Esophagus mucosa (tissue), 1 donor: ENCODE data around the gene CDH4. TPM values are rescaled to one million over a fixed set of nuclear protein-coding genes. Genes with fewer than 3 reads are reported as not detected.
A peak's percentile ranks its signal among the peaks of the same experiment; 100 is the strongest.

Source experiments
- ATAC-seq: fragments of 200-7000 bp; cut with Tn5 transposase; one replicate; pipeline ENCODE4 v1.9.1; 2020
- total RNA-seq: library from RNA; stranded (reverse); gene quantifications from one replicate; pipeline ENCODE4 v1.2.4, GENCODE V29; 2023
- donor health status: DM: yes; HTN: yes; CAD: no.

The CDH4 gene
- total RNA-seq, 1 donor from 2014 or later, result not detected

DNA sequence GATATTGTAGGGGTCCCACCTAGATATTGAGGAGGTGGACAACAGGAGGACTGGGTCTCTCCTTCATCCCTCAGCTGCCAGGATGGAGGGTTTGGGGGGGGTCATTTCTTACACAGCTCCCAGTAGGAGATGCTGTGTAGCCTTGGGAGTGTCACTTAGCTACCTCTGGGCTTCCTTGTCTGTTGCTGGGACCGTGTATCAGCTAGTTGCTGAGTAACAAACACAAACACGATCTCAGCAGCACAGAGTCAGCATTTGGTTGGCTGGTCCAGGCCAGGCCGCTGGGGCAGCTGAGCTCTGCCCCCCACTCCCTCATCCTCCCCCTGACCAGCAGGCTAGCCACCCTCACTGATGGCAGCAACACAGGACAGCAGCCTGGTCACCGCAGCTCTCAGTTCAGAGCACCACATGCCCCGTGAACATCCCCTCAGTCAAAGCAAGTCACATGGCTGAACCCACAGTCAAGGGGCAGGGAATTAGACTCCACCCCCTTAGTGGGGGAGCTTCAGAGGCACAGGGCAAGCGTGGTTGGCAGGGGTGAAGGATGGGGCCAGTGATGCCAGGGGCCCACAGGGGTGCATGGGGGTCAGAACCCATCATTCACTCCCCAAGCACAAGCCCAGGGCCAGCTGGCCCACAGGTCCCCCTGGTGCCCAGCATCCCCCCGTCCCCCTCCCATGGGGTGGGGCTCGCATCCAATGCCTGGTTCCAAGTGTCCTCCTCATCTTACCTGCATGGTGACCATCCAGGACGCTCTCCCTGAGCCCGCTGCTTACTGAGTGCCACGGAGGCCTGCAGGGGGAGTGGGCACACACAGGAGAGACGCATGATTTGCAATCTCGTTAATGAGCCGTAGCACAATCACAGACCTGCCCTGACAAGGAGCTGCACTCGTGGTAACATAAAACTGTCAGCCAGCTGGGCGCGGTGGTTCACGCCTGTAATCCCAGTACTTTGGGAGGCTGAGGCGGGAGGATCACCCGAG lies 701.3 kb downstream of the CDH4 start:
- ATAC-seq, result peak; percentile 32

DNA sequence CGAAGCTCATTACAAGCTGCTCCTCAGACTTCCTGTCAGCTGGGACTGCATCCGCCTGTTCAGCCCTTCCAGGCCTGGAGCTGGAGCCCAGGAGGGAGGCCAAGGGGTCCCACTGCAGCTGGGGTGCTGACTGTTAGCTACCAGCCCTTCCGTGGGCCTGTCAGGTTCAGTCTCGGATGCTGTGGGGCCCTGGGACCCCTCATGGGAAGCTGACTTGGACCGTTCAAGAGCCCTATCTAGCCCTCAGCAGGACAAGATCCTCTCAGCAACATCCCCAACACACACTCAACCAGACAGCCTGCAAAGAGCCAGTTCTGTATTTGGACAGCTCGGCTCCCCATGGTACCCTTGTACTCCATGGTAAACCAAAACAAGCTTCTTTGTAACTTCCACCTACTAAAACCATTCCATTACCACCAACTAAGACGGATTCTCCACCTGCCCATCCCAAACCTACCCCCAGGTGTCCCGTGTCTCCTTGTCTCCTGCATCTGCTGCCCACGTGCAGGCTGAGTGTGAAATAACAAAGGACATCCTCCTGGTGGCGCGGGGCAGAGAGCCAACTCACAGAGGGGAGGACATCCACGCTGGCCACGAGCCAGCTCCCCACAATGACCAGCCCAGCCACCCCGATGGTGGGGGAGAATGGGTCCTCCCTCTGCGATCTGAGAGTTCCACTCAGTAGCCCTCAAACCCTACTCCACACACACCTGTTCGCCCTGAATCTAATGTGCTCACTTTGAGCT lies 702.4 kb downstream of the CDH4 start:
- ATAC-seq, result no peak

DNA sequence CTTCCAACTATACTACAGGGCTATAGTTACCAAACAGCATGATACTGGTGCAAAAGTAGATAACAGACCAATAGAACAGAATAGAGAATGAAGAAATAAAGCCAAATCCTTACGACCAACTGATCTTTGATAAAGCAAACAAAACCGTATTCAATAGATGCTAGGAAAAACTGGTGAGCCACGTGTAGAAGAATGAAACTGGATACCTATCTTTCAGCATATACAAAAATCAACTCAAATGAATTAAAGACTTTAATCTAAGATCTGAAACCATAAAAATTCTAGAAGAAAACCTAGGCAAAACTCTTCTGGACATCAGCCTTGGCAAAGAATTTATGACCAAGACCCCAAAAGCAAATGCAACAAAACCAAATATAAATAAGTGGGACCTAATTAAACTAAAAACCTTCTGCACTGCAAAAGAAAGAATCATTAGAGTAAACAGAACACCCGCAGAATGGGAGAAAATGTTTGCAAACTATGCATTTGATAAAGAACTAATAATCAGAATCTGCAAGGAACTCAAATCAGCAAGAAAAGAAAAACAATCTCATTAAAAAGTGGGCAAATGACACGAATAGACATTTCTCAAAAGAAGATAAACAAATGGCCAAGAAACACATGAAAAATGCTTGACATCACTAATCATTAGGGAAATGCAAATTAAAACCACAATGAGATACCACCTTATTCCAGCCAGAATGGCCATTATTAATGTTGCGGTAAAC lies 703.8 kb downstream of the CDH4 start:
- no peak for ATAC-seq

DNA sequence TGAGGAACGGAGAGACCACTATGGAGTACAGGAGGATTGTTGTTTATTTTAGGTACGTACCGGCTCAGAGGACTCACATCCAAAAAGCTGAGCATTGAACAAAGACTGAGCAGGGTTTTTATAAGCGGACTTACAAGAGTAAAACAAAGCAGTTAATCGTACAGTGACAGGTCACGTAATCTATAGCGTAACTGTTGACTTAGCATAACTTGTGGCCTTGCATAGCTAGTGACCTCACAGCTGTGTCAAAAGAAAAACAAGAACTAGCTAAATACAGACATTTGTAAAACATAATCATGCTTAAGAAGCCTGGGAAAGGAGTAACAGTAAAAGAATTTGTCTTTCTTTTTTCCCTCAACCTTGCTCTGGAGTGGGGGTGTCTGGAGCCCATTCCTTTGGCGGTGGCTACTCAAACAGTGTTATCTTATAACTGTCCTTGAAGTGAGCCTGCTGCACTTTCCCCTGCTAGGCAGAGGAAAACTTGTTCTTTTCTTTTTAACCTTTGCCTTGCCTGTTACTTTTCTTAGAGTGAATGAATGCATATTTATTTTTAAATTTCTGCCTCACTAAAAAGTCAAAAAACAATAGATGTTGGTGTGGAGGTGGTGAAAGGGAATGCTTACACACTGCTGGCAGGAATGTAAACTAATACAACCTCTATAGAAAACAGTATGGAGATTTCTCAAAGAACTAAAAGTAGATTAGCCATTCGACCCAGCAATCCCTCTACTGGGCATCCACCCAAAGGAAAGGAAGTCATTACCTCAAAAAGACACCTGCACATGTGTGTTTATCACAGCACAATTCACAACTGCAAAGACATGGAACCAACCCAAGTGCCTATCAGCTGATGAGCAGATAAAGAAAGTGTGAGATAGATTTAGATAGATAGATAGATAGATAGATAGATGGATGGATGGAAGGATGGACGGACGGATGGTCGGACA lies 704.6 kb downstream of the CDH4 start:
- no peak for ATAC-seq

DNA sequence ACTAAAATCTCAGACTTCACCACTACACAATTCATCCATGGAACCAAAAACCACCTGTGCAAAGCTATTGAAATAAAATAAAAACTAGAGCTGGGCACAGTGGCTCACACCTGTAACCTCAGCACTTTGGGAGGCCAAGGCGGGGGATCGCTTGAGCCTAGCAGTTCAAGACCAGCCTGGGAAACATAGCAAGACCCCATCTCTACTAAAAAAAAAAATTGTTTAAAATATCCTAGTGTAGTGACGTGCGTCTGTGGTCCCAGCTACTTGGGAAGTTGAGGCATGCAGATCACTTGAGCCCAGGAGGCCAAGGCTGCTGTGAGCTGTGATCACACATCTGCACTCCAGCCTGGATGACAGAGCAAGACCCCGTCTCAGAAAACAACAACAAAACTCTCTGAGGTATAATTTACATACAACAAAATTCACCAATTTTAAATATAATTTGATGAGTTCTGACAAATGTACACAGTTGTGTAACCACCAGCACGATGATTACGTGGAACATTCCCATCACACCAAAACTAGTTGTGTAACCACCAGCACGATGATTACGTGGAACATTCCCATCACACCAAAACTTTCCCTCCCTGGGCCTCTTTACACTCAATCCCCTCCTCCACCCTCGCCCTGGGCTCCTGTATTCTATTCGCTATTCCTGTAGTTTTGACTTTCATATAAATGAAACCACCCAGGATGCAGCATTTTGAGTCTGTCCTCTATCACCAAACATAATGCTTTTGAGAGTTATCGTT lies 706.1 kb downstream of the CDH4 start:
- ATAC-seq, result no peak

DNA sequence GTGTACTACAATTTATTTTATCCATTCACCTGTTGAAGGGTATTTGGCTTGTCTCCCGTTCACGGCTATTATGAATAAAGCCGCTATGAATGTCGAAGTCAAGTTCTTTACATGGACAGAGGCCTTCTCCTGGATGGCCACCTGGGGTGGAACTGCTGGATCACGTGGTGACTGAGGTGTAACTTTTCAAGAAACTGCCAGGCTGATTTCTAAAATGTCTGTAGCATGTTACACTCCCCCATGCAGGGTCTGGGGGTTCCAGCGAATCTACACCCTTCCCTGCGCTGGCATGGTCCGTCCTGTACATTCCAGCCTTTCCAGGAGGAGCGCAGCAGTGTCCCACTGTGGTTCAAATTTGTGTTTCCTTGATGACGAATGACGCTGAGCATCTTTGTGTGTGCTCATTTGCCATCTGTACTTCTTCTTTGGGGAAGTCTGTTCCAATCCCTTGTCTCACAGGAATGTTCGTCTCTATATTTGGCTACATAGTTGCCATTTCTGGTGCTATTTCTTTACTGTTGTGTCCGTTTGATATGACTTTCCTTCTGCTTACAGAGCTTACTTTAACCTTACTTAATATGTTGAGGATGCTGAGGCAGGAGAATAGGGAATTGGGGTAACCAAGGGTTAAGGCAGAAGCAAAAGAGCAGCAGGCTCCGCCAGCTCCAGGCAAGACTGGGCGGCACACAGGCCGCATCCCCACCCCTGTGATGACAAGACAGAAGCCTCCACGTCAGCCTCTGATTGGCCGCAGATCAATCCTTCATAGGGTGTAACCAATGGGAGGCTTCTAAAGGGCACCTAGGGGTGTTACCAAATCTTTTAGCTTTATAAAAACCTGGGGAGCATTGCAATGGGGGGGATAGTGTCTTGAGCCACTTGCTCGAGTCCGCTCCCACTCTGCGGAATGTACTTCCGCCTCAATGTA lies 707.0 kb downstream of the CDH4 start:
- peak; percentile 41 for ATAC-seq

DNA sequence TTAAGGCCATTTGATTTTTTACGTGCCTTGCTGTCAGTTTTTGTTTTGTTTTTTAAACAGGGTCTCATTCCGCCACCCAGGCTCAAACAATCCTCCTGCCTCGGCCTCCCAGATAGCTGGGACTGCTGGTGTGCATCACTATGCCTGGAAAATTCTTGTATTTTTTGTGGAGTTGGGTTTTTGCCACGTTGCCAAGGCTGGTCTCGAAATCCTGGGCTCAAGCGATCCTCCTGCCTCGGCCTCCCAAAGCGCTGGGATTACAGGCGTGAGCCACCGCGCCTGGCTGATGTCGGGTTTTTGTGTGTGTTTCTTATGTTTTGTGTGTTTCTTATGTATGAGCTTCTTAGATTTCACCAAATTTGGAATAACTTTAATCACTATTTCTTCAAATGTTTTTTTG lies 708.8 kb downstream of the CDH4 start:
- ATAC-seq, result no peak

DNA sequence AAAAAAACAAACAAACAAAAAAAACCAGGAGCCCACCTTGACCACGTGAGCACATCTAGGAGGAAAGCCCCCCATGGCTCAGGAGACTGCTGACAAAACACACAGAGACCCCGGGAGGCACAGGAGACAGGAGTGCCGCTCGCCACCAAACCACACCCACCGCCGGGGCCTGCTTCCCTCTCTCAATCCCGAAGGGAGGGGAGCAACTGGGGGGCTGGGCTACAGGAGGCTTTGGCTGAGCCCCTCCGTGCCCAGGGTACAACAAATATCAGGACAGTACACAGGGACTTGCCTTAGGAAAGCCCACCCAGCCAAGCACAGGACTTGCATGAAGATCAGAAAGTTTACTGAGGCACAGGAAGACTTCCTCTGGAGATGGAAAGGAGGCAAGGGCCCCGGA lies 711.1 kb downstream of the CDH4 start:
- no peak for ATAC-seq

DNA sequence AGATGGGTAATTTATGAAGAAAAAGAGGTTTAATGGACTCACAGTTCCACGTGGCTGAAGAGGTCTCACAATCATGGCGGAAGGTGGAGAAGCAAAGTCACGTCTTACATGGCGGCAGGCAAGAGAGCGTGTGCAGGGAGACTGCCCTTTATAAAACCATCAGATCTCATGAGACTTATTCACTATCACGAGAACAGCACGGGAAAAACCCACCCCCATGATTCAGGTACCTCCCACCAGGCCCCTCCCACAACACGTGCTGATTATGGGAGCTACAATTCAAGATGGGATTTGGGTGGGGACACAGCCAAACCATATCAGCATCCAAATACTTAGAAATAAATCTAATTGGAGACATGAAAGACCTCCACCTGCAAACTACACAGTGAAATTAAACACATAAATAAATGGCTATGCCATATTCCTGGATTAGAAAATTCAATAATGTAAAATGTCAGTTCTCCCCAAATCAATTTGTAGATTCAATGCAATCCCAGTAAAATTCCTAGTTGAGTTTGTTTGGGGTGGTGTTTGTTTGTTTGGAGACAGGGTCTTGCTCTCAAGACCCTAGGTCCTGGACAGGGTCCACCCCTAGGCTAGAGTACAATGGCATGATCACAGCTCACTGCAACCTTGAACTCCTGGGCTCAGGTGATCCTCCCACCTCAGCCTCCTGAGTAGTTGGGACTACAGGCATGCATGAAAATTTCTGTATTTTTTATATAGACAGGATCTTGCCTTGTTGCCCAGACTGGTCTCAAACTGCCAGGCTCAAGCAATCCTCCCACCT lies 712.0 kb downstream of the CDH4 start:
- ATAC-seq, result no peak

DNA sequence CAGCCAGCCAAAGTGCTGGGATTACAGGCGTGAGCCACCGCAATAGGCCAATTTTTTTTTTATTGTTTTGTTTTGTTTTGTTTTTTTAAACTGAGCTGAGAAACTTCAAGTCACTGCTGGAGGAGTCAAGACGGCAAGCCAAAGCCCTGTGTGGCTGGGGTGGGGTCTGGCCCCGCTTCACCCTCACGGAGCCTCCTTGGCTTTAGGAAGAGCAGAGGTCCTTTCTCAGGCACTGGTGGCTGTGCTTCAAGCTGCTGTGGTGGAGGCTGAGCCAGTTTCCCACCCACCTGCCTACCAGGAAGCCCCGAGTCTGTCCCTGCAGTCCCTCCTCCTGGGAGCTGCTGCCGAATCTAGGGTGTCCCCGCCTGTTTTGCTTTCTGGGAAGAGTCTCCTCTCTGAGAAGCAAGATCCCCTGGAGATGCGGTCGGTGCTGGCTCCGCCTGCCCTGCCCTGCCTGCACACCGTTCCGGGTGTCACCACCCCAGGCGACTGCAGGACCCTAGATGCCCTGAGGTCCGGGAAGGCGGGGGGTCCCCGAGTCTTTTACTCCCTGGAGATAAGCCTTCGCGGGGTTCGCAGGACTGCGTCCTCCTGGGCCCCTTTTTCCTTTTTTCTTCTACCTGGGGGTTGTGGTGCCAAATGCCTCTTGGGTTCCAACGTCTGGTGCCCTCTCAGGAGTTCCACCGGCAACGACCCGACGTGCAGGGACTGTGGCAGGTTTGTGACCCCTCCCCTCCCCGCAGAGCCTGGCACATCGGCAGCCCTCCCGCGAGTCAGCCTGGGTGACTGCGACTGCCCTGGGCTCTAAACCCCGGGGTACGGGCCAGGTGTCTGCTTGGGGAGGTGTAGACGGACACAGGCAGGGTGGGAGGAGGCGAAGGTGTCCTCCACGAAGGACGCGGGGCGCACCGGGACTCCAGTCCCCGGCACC lies 712.9 kb downstream of the CDH4 start:
- no peak for ATAC-seq

DNA sequence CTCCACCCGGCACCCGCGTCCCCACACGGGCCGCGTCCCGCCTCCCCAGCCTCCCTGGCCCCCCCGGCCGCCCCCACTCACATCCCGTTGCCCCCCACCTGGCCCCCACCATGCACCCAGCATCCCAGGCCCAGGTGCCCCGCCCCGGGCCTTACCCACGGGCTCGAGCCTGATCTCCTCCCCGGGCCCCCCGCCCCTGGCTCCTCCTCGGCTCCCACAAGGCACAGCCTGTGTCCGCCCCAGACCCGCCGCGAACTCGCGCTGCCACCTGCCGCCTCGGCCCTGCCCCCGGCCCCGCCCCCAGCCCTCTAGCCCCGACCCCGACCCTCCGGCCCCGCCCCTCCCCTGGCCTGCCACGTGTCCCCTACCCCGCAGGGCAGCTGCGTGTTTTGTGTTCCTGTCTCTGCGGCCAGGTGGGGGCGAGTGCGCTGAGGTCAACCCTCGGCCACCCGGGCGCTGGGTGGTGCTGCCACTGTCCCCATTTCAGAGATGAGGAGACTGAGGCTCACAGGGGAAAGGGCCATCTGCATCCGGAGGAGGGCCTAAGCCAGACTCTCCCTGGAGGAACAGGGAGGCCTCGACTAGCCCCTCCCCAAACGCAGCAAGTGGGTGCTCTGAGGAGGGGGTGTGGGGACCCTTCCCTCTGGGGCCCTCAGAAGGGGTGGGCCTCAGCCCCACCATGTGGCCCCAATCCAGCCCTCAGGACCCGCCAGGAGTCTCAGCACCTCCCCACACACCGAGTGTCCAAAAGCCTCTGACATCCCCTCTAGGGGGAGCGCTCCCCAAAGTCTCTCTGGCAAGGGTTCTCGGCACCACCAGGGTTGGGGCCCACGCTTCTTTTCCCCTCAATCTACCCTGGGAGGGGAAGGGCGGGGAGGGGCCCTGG lies 713.8 kb downstream of the CDH4 start:
- peak; percentile 24 for ATAC-seq

DNA sequence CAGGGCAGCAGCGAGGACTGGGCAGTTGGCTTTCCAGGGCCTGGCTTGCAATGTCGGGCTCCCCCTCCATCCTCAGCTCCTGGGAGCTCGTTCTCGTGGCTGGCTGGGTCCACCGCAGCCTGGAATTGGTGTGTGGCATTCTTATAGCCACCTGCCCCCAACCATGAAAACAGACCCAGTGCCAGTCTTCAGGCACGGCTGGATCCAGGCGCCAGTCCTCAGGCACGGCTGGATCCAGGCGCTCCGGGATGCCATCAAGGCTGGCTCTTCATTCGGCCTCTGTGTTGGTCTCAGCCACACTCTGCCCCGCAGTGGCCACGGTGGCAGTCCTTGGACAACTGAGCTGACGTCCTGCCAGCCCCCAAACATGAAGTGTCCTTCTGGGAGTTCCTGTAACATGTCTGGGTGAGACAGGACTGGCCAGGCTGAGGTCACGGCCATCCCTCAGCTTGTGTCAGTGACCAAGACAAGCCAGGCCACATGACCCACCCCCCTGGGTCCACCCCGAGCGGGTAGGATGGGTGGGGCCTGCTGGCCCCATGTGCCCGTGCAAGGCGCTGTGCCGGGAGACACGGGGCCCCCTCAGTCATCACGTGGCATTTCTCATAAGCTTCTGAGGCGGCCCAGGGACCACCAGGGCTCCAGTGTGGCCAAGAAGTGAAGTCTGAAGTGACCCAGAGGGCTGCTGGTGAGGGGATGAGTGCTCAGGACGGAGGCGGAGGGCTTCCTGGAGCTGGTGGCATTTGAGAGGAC lies 714.6 kb downstream of the CDH4 start:
- no peak for ATAC-seq

DNA sequence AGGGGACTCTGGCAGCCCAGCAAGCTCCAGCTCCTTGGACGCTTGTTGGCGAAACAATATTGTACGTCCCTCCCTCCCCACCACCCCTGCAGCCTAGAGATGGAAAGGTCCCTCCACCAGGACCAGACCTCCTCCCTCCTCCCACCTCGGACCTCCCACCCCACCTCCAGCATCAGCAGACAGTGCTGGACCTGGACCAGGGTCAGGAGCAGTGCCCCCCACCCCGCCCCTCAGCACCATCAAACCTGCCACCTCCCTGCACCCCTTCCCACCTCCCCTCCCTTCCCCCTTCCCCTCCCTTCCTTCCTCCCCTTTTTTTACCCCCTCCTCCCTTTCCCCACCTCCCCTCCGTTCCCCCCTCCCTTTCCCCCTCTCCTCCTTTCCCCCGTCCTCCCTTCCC lies 715.2 kb downstream of the CDH4 start:
- no peak for ATAC-seq

DNA sequence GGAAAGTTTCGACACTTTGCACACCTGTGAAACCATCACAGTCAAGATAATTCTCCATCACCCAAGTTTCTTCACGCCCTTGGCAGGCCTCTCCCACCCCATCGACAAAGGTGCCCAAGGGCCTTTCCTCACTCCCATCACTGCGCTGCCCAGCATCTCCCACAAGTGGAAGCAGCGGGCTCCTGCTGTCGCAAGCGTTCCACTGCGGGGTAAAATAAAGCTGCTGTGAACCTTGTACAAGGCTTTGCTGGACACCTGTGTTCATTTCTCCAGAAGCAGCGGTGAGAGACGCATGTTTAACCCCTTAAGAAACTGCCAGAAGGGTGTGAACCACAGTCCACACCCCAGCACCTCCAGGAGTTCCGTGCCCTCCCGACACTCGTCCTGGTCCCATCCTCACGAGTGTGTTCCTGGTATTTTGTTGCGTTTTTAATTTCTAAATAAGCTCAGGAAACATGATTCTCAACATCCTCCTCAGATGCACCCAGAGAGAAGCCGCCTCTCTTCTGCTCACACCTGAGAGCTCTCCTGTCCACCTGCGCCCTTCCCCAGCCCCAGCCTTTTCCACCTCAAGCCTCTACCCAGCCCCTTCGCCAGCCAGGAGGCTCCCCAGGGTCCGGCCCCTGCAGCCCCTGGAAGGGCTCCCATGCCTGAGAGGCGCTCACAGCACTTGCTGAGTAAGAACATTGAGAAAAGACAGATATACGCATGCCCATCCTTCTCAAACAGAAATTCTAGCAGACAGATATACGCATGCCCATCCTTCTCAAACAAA lies 716.2 kb downstream of the CDH4 start:
- no peak for ATAC-seq

DNA sequence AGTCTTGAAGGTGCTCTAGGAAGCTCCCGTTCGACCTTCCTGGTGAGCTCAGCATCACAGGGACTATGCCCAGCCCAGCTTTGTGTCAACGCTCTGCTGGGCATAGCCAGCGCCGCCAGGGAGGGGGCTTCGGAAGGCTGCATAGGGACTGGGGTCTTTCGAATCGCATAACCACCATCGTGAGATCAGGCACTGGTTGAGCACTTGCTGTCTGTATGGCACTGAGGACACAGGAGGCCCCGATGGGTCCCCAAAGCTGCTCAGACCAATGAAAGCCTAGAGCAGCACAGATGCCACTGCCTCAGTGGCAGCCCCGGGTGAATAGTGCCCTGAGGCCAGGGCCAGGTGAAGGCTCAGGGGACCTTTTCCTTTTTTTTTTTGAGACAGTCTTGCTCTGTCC lies 716.9 kb downstream of the CDH4 start:
- no peak for ATAC-seq
